Endothelial cell of umbilical vein (primary cell): ENCODE data around the gene ATXN7. TPM values are rescaled to one million over a fixed set of nuclear protein-coding genes. Genes with fewer than 3 reads are reported as not detected.

Experiments
- BruUV-seq: library from RNA; stranded (reverse); fragments of 400-500 nt; replicated peaks from 2 replicates; lab custom pipeline; 2021; lab: Mats Ljungman, UMichigan
- CTCF ChIA-PET: fragments of 300-600, 350-600 bp; sonication (Branson Sonifier 250); formaldehyde crosslinking; loops from one replicate; lab custom pipeline; 2021; ENCODE audit warnings: antibody characterized with exemption, inconsistent platforms; lab: Charles Lee
- POLR2A ChIA-PET: fragments of 300-600, 350-600 bp; sonication (Branson Sonifier 250); formaldehyde crosslinking; loops from one replicate; lab custom pipeline; 2021; ENCODE audit warnings: antibody characterized with exemption, inconsistent platforms; lab: Charles Lee
- DNase-seq: peaks from one replicate; pipeline ENCODE4 v3.0.0-alpha.2; 2011; ENCODE audit warnings: low read depth, low spot score
- FAIRE-seq: peaks from 2 replicates; lab custom pipeline; 2011; peaks lifted over from hg19 to GRCh38; lab: Jason Lieb, UNC
- H2AFZ ChIP-seq: 2 replicates; pipeline ENCODE4 v1.6.0; 2012; ENCODE audit warnings: low read depth, low read length, control low read depth, inconsistent platforms
- H3K27ac ChIP-seq: 2 replicates; pipeline ENCODE4 v1.5.1; 2011; ENCODE audit warnings: low read depth, mild to moderate bottlenecking, control low read depth, low read length, moderate library complexity; ENCODE audit not compliant: insufficient read depth
- H3K27me3 ChIP-seq, 2 experiments: 2 replicates each; pipeline versions ENCODE4 v1.6.0 to v1.6.1; 2011; ENCODE audit warnings: low read length in 2 of 2, mixed read lengths in 1 of 2; ENCODE audit not compliant: control insufficient read depth in 2 of 2, insufficient read depth in 2 of 2
- H3K36me3 ChIP-seq, 2 experiments: 2 replicates in 1 of 2; 3 replicates in 1 of 2; pipeline ENCODE4 v1.5.1; 2011; ENCODE audit warnings: low read length in 2 of 2, mild to moderate bottlenecking in 1 of 2, moderate library complexity in 1 of 2; ENCODE audit not compliant: control insufficient read depth in 2 of 2, insufficient read depth in 2 of 2; ENCODE audit errors: extremely low read depth in 1 of 2
- H3K4me1 ChIP-seq: 3 replicates; pipeline ENCODE4 v1.5.1; 2011; ENCODE audit warnings: mild to moderate bottlenecking, low read length; ENCODE audit not compliant: control insufficient read depth, insufficient read depth; ENCODE audit errors: extremely low read depth
- H3K4me2 ChIP-seq: 2 replicates; pipeline ENCODE4 v1.6.1; 2011; ENCODE audit warnings: low read length, control low read depth, mixed read lengths; ENCODE audit not compliant: insufficient read depth
- H3K4me3 ChIP-seq, 3 experiments: fragments of 200-600 bp in 1 of 3; sonication (generic), shearing (Covaris generic) in 1 of 3; replicated peaks in 1 of 3; 2 replicates each; pipeline ENCODE4 v1.5.1; 2011 to 2016; ENCODE audit warnings: control low read depth in 3 of 3, low read length in 3 of 3, mild to moderate bottlenecking in 2 of 3, inconsistent platforms in 1 of 3, low read depth in 1 of 3, moderate library complexity in 1 of 3; ENCODE audit not compliant: insufficient read depth in 1 of 3
- H3K79me2 ChIP-seq: 2 replicates; pipeline ENCODE4 v1.6.0; 2012; ENCODE audit warnings: low read length, inconsistent platforms; ENCODE audit not compliant: control insufficient read depth, insufficient read depth
- H3K9ac ChIP-seq: replicated peaks from 2 replicates; pipeline ENCODE3; 2011; ENCODE audit warnings: low read length, control low read depth; ENCODE audit not compliant: insufficient read depth; ENCODE audit errors: extremely low read depth
- H3K9me1 ChIP-seq: replicated peaks from 3 replicates; pipeline ENCODE4 v1.6.0; 2011; ENCODE audit warnings: mild to moderate bottlenecking, low read length; ENCODE audit not compliant: control insufficient read depth, insufficient read depth; ENCODE audit errors: extremely low read depth
- H3K9me3 ChIP-seq: replicated peaks from 2 replicates; pipeline ENCODE4 v1.5.1; 2012; ENCODE audit warnings: low read length, inconsistent platforms; ENCODE audit not compliant: control insufficient read depth, insufficient read depth
- H4K20me1 ChIP-seq: replicated peaks from 2 replicates; pipeline ENCODE3; 2011; ENCODE audit warnings: mild to moderate bottlenecking, low read length; ENCODE audit not compliant: control insufficient read depth, insufficient read depth; ENCODE audit errors: extremely low read depth
- EZH2 ChIP-seq: IDR thresholded peaks from 2 replicates; pipeline ENCODE4 v1.6.1; 2012; ENCODE audit warnings: borderline replicate concordance, low read depth, mild to moderate bottlenecking, moderate library complexity, low read length, inconsistent platforms; ENCODE audit not compliant: severe bottlenecking
- FOS ChIP-seq: IDR thresholded peaks from 2 replicates; pipeline ENCODE4 v1.6.1; 2011; ENCODE audit warnings: mild to moderate bottlenecking, low read length, moderate library complexity, borderline replicate concordance; ENCODE audit not compliant: insufficient read depth
- GATA2 ChIP-seq: IDR thresholded peaks from 2 replicates; pipeline ENCODE4 v1.7.0; 2011; ENCODE audit warnings: low read depth, mild to moderate bottlenecking, moderate library complexity, mixed read lengths, low read length; ENCODE audit not compliant: insufficient read length, insufficient read depth
- JUN ChIP-seq: IDR thresholded peaks from 2 replicates; pipeline ENCODE4 v1.6.1; 2011; ENCODE audit warnings: borderline replicate concordance, low read depth; ENCODE audit not compliant: insufficient read length, insufficient read depth
- MAX ChIP-seq: IDR thresholded peaks from 2 replicates; pipeline ENCODE4 v1.6.1; 2011; ENCODE audit not compliant: insufficient read depth, insufficient read length
- MYC ChIP-seq: IDR thresholded peaks from one replicate; pipeline ENCODE4 v1.6.1; 2011; ENCODE audit warnings: mild to moderate bottlenecking, low read depth, low read length
- POLR2A ChIP-seq: IDR thresholded peaks from 2 replicates; pipeline ENCODE4 v1.6.1; 2012; ENCODE audit warnings: low read depth, mild to moderate bottlenecking, control low read depth, low read length
- POLR2AphosphoS5 ChIP-seq: IDR thresholded peaks from 2 replicates; pipeline ENCODE4 v1.6.1; 2012; ENCODE audit warnings: low read depth, mild to moderate bottlenecking, control low read depth, low read length, moderate library complexity; ENCODE audit not compliant: insufficient read depth
- dilution Hi-C: fragments of 300-500 bp; cut with MboI; formaldehyde crosslinking; loops from one replicate; pipeline ENCODE4 v1.15.0; 2019; ENCODE audit warnings: low sequenced_read_pairs; ENCODE audit not compliant: extremely low pct_ligation_motif_present
- intact Hi-C: fragments of 100-400 bp; cut with micrococcal nuclease; formaldehyde crosslinking; loops from one replicate; pipeline ENCODE4 v1.10.0; 2022
- polyA plus RNA-seq, 4 experiments: library from polyadenylated mRNA; depleted of rRNA in 3 of 4; stranded (reverse) in 3 of 4; unstranded in 1 of 4; fragments of >200 nt; gene quantifications; 2 replicates each; pipeline versions ENCODE4 v1.2.1 to v1.2.3, GENCODE V29; 2011 to 2012; ENCODE audit warnings: missing spikeins in 1 of 4
- total RNA-seq: library from RNA; stranded (reverse); gene quantifications from 2 replicates; pipeline ENCODE4 v1.2.3, GENCODE V29; 2021
- TF ChIP-seq, protein P1 (sequence below), 2 donors: IDR thresholded peaks; 1 replicate in 1 of 2; 2 replicates in 1 of 2; pipeline ENCODE4 v1.5.1; 2011; ENCODE audit warnings: low read length in 2 of 2, mild to moderate bottlenecking in 2 of 2, moderate library complexity in 2 of 2, control low read depth in 1 of 2, inconsistent platforms in 1 of 2, low read depth in 1 of 2; ENCODE audit not compliant: insufficient read depth in 1 of 2; ENCODE audit errors: extremely low read depth in 1 of 2

ATXN7 gene
- total and polyA plus RNA-seq, 2 donors (not counting 3 experiments of a cell fraction or from before 2014, with no cell fraction given), result 21.2 to 34.7 TPM

- Histone ChIP-seq H2AFZ (no peak overlapping the region), H3K9me1 (no peaks in the 10 kb centered on the region), H3K9ac (no peak overlapping the region), H3K4me2 (no peak overlapping the region), H3K4me3 (no peak overlapping the region), H3K27ac (peak overlapping the region; percentile 7), H4K20me1 (peaks cover 5% of the 10 kb centered on the region), H3K27me3 (no peaks in the 10 kb centered on the region), H3K9me3 (no peaks in the 10 kb centered on the region), H3K4me1 (peaks cover 10% of the 10 kb centered on the region), H3K36me3 (no peaks in the 10 kb centered on the region), H3K79me2 (peaks cover 76% of the 10 kb centered on the region)
- FAIRE-seq (peak; percentile 12), DNase-seq (no peak)
- CTCF ChIA-PET, result interaction anchor here (1.0 kb wide), 1 partner anchor 20 kb away, joined by 4 read pairs; no protein-coding TSS in a partner anchor
- intact Hi-C loops, result no loop called here
- dilution Hi-C loops, result no loop called here
- TF ChIP-seq JUN (no peak), POLR2AphosphoS5 (no peak)
- no TSS peak for BruUV-seq
- POLR2A ChIA-PET, result no interaction called here
Measured at GRCh38 chr3:63940389-63940757, 76.7 kb downstream of the ATXN7 start.

- no peak overlapping the region for H3K27ac ChIP-seq
- FAIRE-seq (no peak), DNase-seq (no peak)
- dilution Hi-C loops (no loop called here), intact Hi-C loops (no loop called here)
- peaks cover 2% of the 10 kb centered on the region for H4K20me1 ChIP-seq
- BruUV-seq, result no TSS peak
- ChIA-PET POLR2A (no interaction called here), CTCF (interaction anchor here (1.0 kb wide), 1 partner anchor 125 kb away, joined by 3 read pairs; no protein-coding TSS in a partner anchor)
- H3K4me3 ChIP-seq, result no peak overlapping the region
- TF ChIP-seq POLR2A (no peak), JUN (no peak), POLR2AphosphoS5 (no peak), MYC (no peak), EZH2 (no peak), MAX (no peak), GATA2 (no peak), FOS (no peak)
- TF ChIP-seq, protein P1, sequence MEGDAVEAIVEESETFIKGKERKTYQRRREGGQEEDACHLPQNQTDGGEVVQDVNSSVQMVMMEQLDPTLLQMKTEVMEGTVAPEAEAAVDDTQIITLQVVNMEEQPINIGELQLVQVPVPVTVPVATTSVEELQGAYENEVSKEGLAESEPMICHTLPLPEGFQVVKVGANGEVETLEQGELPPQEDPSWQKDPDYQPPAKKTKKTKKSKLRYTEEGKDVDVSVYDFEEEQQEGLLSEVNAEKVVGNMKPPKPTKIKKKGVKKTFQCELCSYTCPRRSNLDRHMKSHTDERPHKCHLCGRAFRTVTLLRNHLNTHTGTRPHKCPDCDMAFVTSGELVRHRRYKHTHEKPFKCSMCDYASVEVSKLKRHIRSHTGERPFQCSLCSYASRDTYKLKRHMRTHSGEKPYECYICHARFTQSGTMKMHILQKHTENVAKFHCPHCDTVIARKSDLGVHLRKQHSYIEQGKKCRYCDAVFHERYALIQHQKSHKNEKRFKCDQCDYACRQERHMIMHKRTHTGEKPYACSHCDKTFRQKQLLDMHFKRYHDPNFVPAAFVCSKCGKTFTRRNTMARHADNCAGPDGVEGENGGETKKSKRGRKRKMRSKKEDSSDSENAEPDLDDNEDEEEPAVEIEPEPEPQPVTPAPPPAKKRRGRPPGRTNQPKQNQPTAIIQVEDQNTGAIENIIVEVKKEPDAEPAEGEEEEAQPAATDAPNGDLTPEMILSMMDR (IDR thresholded peaks at IDR 0.05; ENCODE audit: extremely low read depth in 1 of 2, insufficient read depth in 1 of 2, low read depth in 1 of 2, low read length in 2 of 2), result no peak
- no peaks in the 10 kb centered on the region for H3K9me1 ChIP-seq
- no peak overlapping the region for H2AFZ ChIP-seq
- peaks cover 10% of the 10 kb centered on the region for H3K4me1 ChIP-seq
- H3K27me3 ChIP-seq, result no peaks in the 10 kb centered on the region
- peaks cover 70% of the 10 kb centered on the region for H3K79me2 ChIP-seq
- peaks cover 0 to 2% of the 10 kb centered on the region in 2 experiments for H3K36me3 ChIP-seq
- H3K9ac ChIP-seq, result no peak overlapping the region
- no peak overlapping the region for H3K4me2 ChIP-seq
- H3K9me3 ChIP-seq, result no peaks in the 10 kb centered on the region
Measured at GRCh38 chr3:63942528-63942927, 78.9 kb downstream of the ATXN7 start.
